OCI-LY7 (cell line): Measurements from ENCODE around the gene CD2AP. TPM values are rescaled to one million over a fixed set of nuclear protein-coding genes. Genes with fewer than 3 reads are reported as not detected.

Experiments used
- BruUV-seq: library from RNA; stranded (reverse); fragments of 400-500 nt; replicated peaks from 2 replicates; lab custom pipeline; 2021; lab: Mats Ljungman, UMichigan
- CTCF ChIA-PET: fragments of 300-600 bp; sonication (Branson Sonifier 250); formaldehyde crosslinking; loops from one replicate; lab custom pipeline; 2022; ENCODE audit warnings: antibody characterized with exemption; ENCODE audit not compliant: unreplicated experiment; lab: Charles Lee
- POLR2A ChIA-PET: fragments of 300-600 bp; sonication (Branson Sonifier 250); formaldehyde crosslinking; loops from one replicate; lab custom pipeline; 2022; ENCODE audit warnings: antibody characterized with exemption; lab: Charles Lee
- DNase-seq: peaks from one replicate; pipeline ENCODE4 v3.0.0-alpha.2; 2015; ENCODE audit warnings: low spot score
- H2AFZ ChIP-seq: fragments of 200-600 bp; sonication (generic), shearing (Covaris generic); 2 replicates; pipeline ENCODE4 v1.6.1; 2014; ENCODE audit warnings: mild to moderate bottlenecking, antibody characterized with exemption, low read length, moderate library complexity
- H3K27ac ChIP-seq: fragments of 200-600 bp; sonication (generic); 2 replicates; pipeline ENCODE4 v1.5.1; 2014; ENCODE audit warnings: mixed run types, low read depth, mild to moderate bottlenecking, moderate library complexity, low read length, inconsistent platforms; ENCODE audit not compliant: poor library complexity, severe bottlenecking
- H3K36me3 ChIP-seq: fragments of 200-600 bp; sonication (generic); 2 replicates; pipeline ENCODE4 v1.6.1; 2014; ENCODE audit warnings: mild to moderate bottlenecking, antibody characterized with exemption, low read length, moderate library complexity, mixed read lengths; ENCODE audit not compliant: insufficient read depth
- H3K4me1 ChIP-seq: fragments of 200-600 bp; sonication (generic); 2 replicates; pipeline ENCODE4 v1.5.1; 2014; ENCODE audit warnings: mild to moderate bottlenecking, low read length; ENCODE audit not compliant: insufficient read depth, poor library complexity, severe bottlenecking
- H3K4me2 ChIP-seq: fragments of 200-600 bp; sonication (generic); 2 replicates; pipeline ENCODE4 v1.6.1; 2014; ENCODE audit warnings: mild to moderate bottlenecking, low read length
- H3K4me3 ChIP-seq: fragments of 200-600 bp; sonication (generic); 2 replicates; pipeline ENCODE4 v1.5.1; 2014; ENCODE audit warnings: mild to moderate bottlenecking, low read depth, low read length; ENCODE audit not compliant: poor library complexity, severe bottlenecking
- H3K79me2 ChIP-seq: fragments of 200-600 bp; sonication (generic); 2 replicates; pipeline ENCODE4 v1.6.1; 2016; ENCODE audit warnings: low read depth, mild to moderate bottlenecking, low read length, moderate library complexity, mixed read lengths; ENCODE audit not compliant: insufficient read depth
- H3K9me2 ChIP-seq: fragments of 200-600 bp; sonication (generic); 2 replicates; pipeline ENCODE4 v1.6.1; 2016; ENCODE audit warnings: mild to moderate bottlenecking, low read length, mixed read lengths; ENCODE audit not compliant: insufficient read depth
- H3K9me3 ChIP-seq: fragments of 200-600 bp; sonication (generic); 2 replicates; pipeline ENCODE4 v1.6.1; 2014; ENCODE audit warnings: mild to moderate bottlenecking, mixed run types, low read length, mixed read lengths
- H4K20me1 ChIP-seq: fragments of 200-600 bp; sonication (generic); 2 replicates; pipeline ENCODE4 v1.6.1; 2014; ENCODE audit warnings: mild to moderate bottlenecking, antibody characterized with exemption, low read length, moderate library complexity, mixed read lengths; ENCODE audit not compliant: insufficient read depth
- CTCF ChIP-seq: fragments of 200-600 bp; sonication (generic); conservative IDR thresholded peaks from 2 replicates; pipeline ENCODE4 v1.5.1; 2014; ENCODE audit warnings: mild to moderate bottlenecking, antibody characterized with exemption, low read length, moderate library complexity, mixed read lengths
- EZH2phosphoT487 ChIP-seq: fragments of 200-600 bp; sonication (generic); IDR thresholded peaks from 2 replicates; pipeline ENCODE4 v1.6.1; 2018; ENCODE audit warnings: low read depth, borderline replicate concordance, mild to moderate bottlenecking, mixed run types, antibody characterized with exemption, low read length, moderate library complexity, mixed read lengths
- intact Hi-C: fragments of 100-400 bp; cut with micrococcal nuclease; formaldehyde crosslinking; loops from one replicate; pipeline ENCODE4 v1.10.0; 2022; ENCODE audit not compliant: unreplicated experiment
- total RNA-seq, 2 experiments: library from RNA; depleted of rRNA in 1 of 2; stranded (reverse); fragments of >200 nt in 1 of 2; shearing (Covaris generic) in 1 of 2; gene quantifications; 2 replicates each; pipeline ENCODE4 v1.2.3, GENCODE V29; 2014 to 2022

Gene CD2AP
- total RNA-seq, 2 experiments from 2014 or later, result 26.6 to 58.0 TPM

GRCh38 chr6:47631269-47631772 lies 153.7 kb downstream of the CD2AP start:
- BruUV-seq, result no TSS peak

GRCh38 chr6:47631797-47632196 lies 154.2 kb downstream of the CD2AP start:
- Histone ChIP-seq H3K27ac (no peak overlapping the region), H3K36me3 (0 out of 2 replicates have a peak, but pooled peaks cover 4% of the 10 kb centered on the region), H4K20me1 (no peaks in the 10 kb centered on the region), H3K4me2 (no peak overlapping the region), H3K79me2 (no peaks in the 10 kb centered on the region), H3K9me2 (no peaks in the 10 kb centered on the region), H3K4me1 (no peaks in the 10 kb centered on the region), H3K9me3 (no peaks in the 10 kb centered on the region), H3K4me3 (no peak overlapping the region), H2AFZ (no peak overlapping the region)
- TF ChIP-seq CTCF (no peak), EZH2phosphoT487 (no peak)
- BruUV-seq, result no TSS peak
- ChIA-PET CTCF (interaction anchor here (0.7 to 1.6 kb wide), 4 partner anchors 10 to 228 kb away, joined by 3 to 7 read pairs (median 4); no protein-coding TSS in a partner anchor), POLR2A (interaction anchor here (1.0 to 1.6 kb wide), 3 partner anchors 14 to 100 kb away, joined by 3 to 5 read pairs (median 3); no protein-coding TSS in a partner anchor)
- DNase-seq, result no peak
- intact Hi-C loops, result loop anchor here (1.0 to 2.0 kb wide), 3 partner anchors 103 to 217 kb away; no protein-coding TSS in a partner anchor

More at GRCh38 chr6:47631269-47631772, 153.7 kb downstream of the CD2AP start:
- Histone ChIP-seq H3K79me2 (no peaks in the 10 kb centered on the region), H3K36me3 (peaks cover 9% of the 10 kb centered on the region; the same call in 1 of the 2 replicates), H3K9me2 (no peaks in the 10 kb centered on the region), H2AFZ (no peak overlapping the region), H3K4me1 (no peaks in the 10 kb centered on the region), H3K4me2 (no peak overlapping the region), H3K4me3 (no peak overlapping the region), H3K27ac (no peak overlapping the region), H4K20me1 (no peaks in the 10 kb centered on the region), H3K9me3 (no peaks in the 10 kb centered on the region)
- CTCF ChIA-PET, result interaction anchor here (0.7 to 1.6 kb wide), 4 partner anchors 10 to 227 kb away, joined by 3 to 7 read pairs (median 4); no protein-coding TSS in a partner anchor
- intact Hi-C loops, result loop anchor here (1.0 to 2.0 kb wide), 2 partner anchors 149 to 217 kb away; no protein-coding TSS in a partner anchor
- peak; percentile 72 for DNase-seq
- TF ChIP-seq CTCF, result peak; percentile 86
- TF ChIP-seq EZH2phosphoT487, result no peak
- POLR2A ChIA-PET, result interaction anchor here (1.0 to 1.6 kb wide), 4 partner anchors 13 to 100 kb away, joined by 3 to 5 read pairs (median 3); no protein-coding TSS in a partner anchor

GRCh38 chr6:47633141-47633540 lies 155.6 kb downstream of the CD2AP start:
- 0 out of 2 replicates have a peak, but pooled peaks cover 4% of the 10 kb centered on the region for H3K36me3 ChIP-seq
- no peak overlapping the region for H3K27ac ChIP-seq
- H3K4me2 ChIP-seq, result no peak overlapping the region
- TF ChIP-seq EZH2phosphoT487, result no peak
- TF ChIP-seq CTCF, result no peak
- no peak overlapping the region for H2AFZ ChIP-seq
- intact Hi-C loops, result no loop called here
- no peaks in the 10 kb centered on the region for H4K20me1 ChIP-seq
- no peak overlapping the region for H3K4me3 ChIP-seq
- CTCF ChIA-PET, result no interaction called here
- POLR2A ChIA-PET, result no interaction called here
- H3K79me2 ChIP-seq, result no peaks in the 10 kb centered on the region
- no peaks in the 10 kb centered on the region for H3K9me2 ChIP-seq
- BruUV-seq, result no TSS peak
- no peaks in the 10 kb centered on the region for H3K9me3 ChIP-seq
- no peak for DNase-seq
- no peaks in the 10 kb centered on the region for H3K4me1 ChIP-seq
